Smooth muscle cell (in vitro differentiated cells): ENCODE results near the gene NME7. TPM values are rescaled to one million over a fixed set of nuclear protein-coding genes. Genes with fewer than 3 reads are reported as not detected.

ENCODE experiments used
- DNase-seq: peaks from one replicate; lab custom pipeline; 2025; ENCODE audit not compliant: unreplicated experiment; lab: John Stamatoyannopoulos, UW
- H2AFZ ChIP-seq: fragments of 200-600 bp; sonication (generic); 2 replicates; pipeline ENCODE4 v1.6.0; 2016; ENCODE audit warnings: antibody characterized with exemption, low read depth, mild to moderate bottlenecking
- H3F3A ChIP-seq: fragments of 200-600 bp; sonication (generic); 2 replicates; pipeline ENCODE4 v1.6.0; 2017; ENCODE audit warnings: antibody characterized with exemption, low read depth
- H3K27ac ChIP-seq: fragments of 200-600 bp; sonication (generic); 2 replicates; pipeline ENCODE4 v1.5.1; 2016; ENCODE audit warnings: low read depth, mild to moderate bottlenecking
- H3K27me3 ChIP-seq: fragments of 200-600 bp; sonication (generic); 2 replicates; pipeline ENCODE4 v1.6.1; 2016; ENCODE audit warnings: low read depth, mild to moderate bottlenecking
- H3K36me3 ChIP-seq: fragments of 200-600 bp; sonication (generic); 2 replicates; pipeline ENCODE4 v1.5.1; 2016; ENCODE audit warnings: low read depth
- H3K4me1 ChIP-seq: fragments of 200-600 bp; sonication (generic); 2 replicates; pipeline ENCODE4 v1.5.1; 2016; ENCODE audit warnings: low read depth
- H3K4me2 ChIP-seq: fragments of 200-600 bp; sonication (generic); 2 replicates; pipeline ENCODE4 v1.6.0; 2016; ENCODE audit warnings: mild to moderate bottlenecking
- H3K4me3 ChIP-seq: fragments of 200-600 bp; sonication (generic); 2 replicates; pipeline ENCODE4 v1.5.1; 2016; ENCODE audit warnings: mild to moderate bottlenecking
- H3K79me2 ChIP-seq: fragments of 200-600 bp; sonication (generic); 2 replicates; pipeline ENCODE4 v1.6.0; 2016; ENCODE audit warnings: low read depth, mild to moderate bottlenecking
- H3K9ac ChIP-seq: fragments of 200-600 bp; sonication (generic); 2 replicates; pipeline ENCODE4 v1.6.0; 2016; ENCODE audit warnings: low read depth
- H3K9me3 ChIP-seq: fragments of 200-600 bp; sonication (generic); replicated peaks from 2 replicates; pipeline ENCODE4 v1.5.1; 2016; ENCODE audit warnings: low read depth
- H4K20me1 ChIP-seq: fragments of 200-600 bp; sonication (generic); 2 replicates; pipeline ENCODE4 v1.6.0; 2016; ENCODE audit warnings: low read depth
- CTCF ChIP-seq: fragments of 200-600 bp; sonication (generic); IDR thresholded peaks from 2 replicates; pipeline ENCODE4 v1.5.1; 2017; ENCODE audit warnings: borderline replicate concordance, mild to moderate bottlenecking, antibody characterized with exemption; ENCODE audit not compliant: insufficient read depth, poor library complexity, severe bottlenecking
- WGBS: methylation state at CpG from one replicate; pipeline ENCODE4 v1.1.7; 2016; ENCODE audit warnings: low lambda C conversion rate; 5-methylcytosine and 5-hydroxymethylcytosine counted together
- polyA plus RNA-seq: library from polyadenylated mRNA; unstranded; fragments of >200 nt; fragmentation: Nextera tagmentation; extraction: Ambion mirVana; gene quantifications from 2 replicates; pipeline ENCODE4 v1.2.1, GENCODE V29; 2016
- total RNA-seq: library from RNA; depleted of rRNA; stranded (reverse); fragments of >200 nt; gene quantifications from 2 replicates; pipeline ENCODE4 v1.2.3, GENCODE V29; 2014

Gene NME7
- total and polyA plus RNA-seq, 2 experiments from 2014 or later = 26.5 to 77.8 TPM

- H2AFZ ChIP-seq = no peak overlapping the region
- H3K79me2 ChIP-seq = no peaks in the 10 kb centered on the region
- H3K27ac ChIP-seq = no peak overlapping the region
- H3F3A ChIP-seq = no peaks in the 10 kb centered on the region
- no peak for TF ChIP-seq CTCF
- no peak overlapping the region for H3K4me2 ChIP-seq
- H3K9ac ChIP-seq = no peak overlapping the region
- no peaks in the 10 kb centered on the region for H3K4me1 ChIP-seq
- H3K27me3 ChIP-seq = no peaks in the 10 kb centered on the region
- no peaks in the 10 kb centered on the region for H3K36me3 ChIP-seq
- DNase-seq = no peak
- 95% methylated on average over 7 of the region's 7 CpGs for WGBS
- no peaks in the 10 kb centered on the region for H3K9me3 ChIP-seq
- no peaks in the 10 kb centered on the region for H4K20me1 ChIP-seq
- no peak overlapping the region for H3K4me3 ChIP-seq
Observed at GRCh38 chr1:169144941-169145626, 222.5 kb downstream of the NME7 start.

GRCh38 chr1:169143984-169144383 is 223.6 kb downstream of the NME7 start:
- Histone ChIP-seq H3K79me2 (no peaks in the 10 kb centered on the region), H3K36me3 (no peaks in the 10 kb centered on the region), H3K4me3 (no peak overlapping the region), H3F3A (peaks cover 5% of the 10 kb centered on the region), H4K20me1 (no peaks in the 10 kb centered on the region), H2AFZ (no peak overlapping the region), H3K9ac (no peak overlapping the region), H3K27ac (no peak overlapping the region), H3K4me1 (no peaks in the 10 kb centered on the region), H3K9me3 (no peaks in the 10 kb centered on the region), H3K4me2 (no peak overlapping the region), H3K27me3 (no peaks in the 10 kb centered on the region)
- no peak for DNase-seq
- TF ChIP-seq CTCF = no peak

- Histone ChIP-seq H3K9me3 (no peaks in the 10 kb centered on the region), H3K79me2 (no peaks in the 10 kb centered on the region), H3K4me2 (no peak overlapping the region), H2AFZ (no peak overlapping the region), H3K9ac (no peak overlapping the region), H3K36me3 (no peaks in the 10 kb centered on the region), H3K4me3 (no peak overlapping the region), H3K4me1 (no peaks in the 10 kb centered on the region), H4K20me1 (no peaks in the 10 kb centered on the region), H3K27me3 (no peaks in the 10 kb centered on the region), H3F3A (peaks cover 5% of the 10 kb centered on the region), H3K27ac (no peak overlapping the region)
- DNase-seq = no peak
- TF ChIP-seq CTCF = no peak
- WGBS = 83% methylated on average over 3 of the region's 3 CpGs
Observed at GRCh38 chr1:169143346-169143745, 224.3 kb downstream of the NME7 start.

- Histone ChIP-seq H3K79me2 (no peaks in the 10 kb centered on the region), H3K4me2 (no peak overlapping the region), H3K4me1 (no peaks in the 10 kb centered on the region), H3K27ac (no peak overlapping the region), H3F3A (peaks cover 5% of the 10 kb centered on the region), H3K9me3 (no peaks in the 10 kb centered on the region), H3K36me3 (no peaks in the 10 kb centered on the region), H3K27me3 (no peaks in the 10 kb centered on the region), H4K20me1 (no peaks in the 10 kb centered on the region), H3K4me3 (no peak overlapping the region), H3K9ac (no peak overlapping the region), H2AFZ (no peak overlapping the region)
- no peak for DNase-seq
- WGBS = 100% methylated on average over 1 of the region's 1 CpG
- no peak for TF ChIP-seq CTCF
Observed at GRCh38 chr1:169142129-169142528, 225.5 kb downstream of the NME7 start.
